Activated naive CD8-positive, alpha-beta T cell treated with anti-CD3 and anti-CD28 coated beads for 36 hours (primary cell): Measurements from ENCODE around the gene NETO2. TPM values are rescaled to one million over a fixed set of nuclear protein-coding genes. Genes with fewer than 3 reads are reported as not detected.

Experiments
- total RNA-seq, 2 experiments: library from RNA; stranded (reverse); gene quantifications; one replicate each; pipeline ENCODE4 v1.2.3, GENCODE V29; 2021

NETO2 gene
- total RNA-seq, 2 experiments from 2014 or later, result 5.0 to 6.2 TPM

Other genes with a start within 250 kb of the NETO2 start
- gene DNAJA2, start 170.3 kb downstream of the NETO2 start, total RNA-seq, result 100 to 1,000 TPM; 104 TPM